ENCODE measurements around the gene OR10G4. TPM values are rescaled to one million over a fixed set of nuclear protein-coding genes. Genes with fewer than 3 reads are reported as not detected.

The OR10G4 gene
- total and polyA plus RNA-seq, 4 donors, result not detected

DNA sequence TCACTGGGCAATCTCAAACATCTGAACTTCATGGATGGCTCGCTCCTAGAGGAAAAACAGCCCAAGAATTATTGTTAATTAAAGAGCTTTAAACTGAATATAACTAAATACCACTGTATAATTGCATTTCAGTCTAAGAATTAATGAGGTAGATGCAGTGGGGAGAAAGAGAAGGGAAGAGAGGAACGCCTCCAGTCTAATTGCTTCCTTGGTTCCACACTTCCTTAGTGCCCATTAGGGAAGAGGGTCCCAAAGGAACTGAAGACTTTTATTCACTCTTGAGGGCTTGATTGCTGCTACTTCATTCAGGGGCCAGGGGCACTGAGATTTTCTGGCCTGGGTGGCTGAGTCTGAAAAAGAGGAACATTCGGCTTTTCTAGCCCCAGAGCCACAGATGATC, 40.2 kb downstream of the OR10G4 start:
- TF ChIP-seq RAD21 (IDR thresholded peaks at IDR 0.05) (no peak), JUND (IDR thresholded peaks at IDR 0.05) (no peak), HNF4G (IDR thresholded peaks at IDR 0.05) (no peak), TAF1 (conservative IDR thresholded peaks at IDR 0.05) (no peak), FOXA1 (IDR thresholded peaks at IDR 0.05) (no peak), NR2F2 (IDR thresholded peaks at IDR 0.05) (no peak), EGR1 (IDR thresholded peaks at IDR 0.05; ENCODE audit: low read depth in 2 of 2) (no peak), GABPA (IDR thresholded peaks at IDR 0.05 in 1 of 2, conservative IDR thresholded peaks at IDR 0.05 in 1 of 2) (no peak), YY1 (IDR thresholded peaks at IDR 0.05) (no peak), HNF4A (conservative IDR thresholded peaks at IDR 0.05) (no peak), SP1 (IDR thresholded peaks at IDR 0.05) (no peak), RXRA (IDR thresholded peaks at IDR 0.05) (no peak), FOXA2 (IDR thresholded peaks at IDR 0.05) (no peak)
- TF ChIP-seq, protein P1, sequence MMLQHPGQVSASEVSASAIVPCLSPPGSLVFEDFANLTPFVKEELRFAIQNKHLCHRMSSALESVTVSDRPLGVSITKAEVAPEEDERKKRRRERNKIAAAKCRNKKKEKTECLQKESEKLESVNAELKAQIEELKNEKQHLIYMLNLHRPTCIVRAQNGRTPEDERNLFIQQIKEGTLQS (IDR thresholded peaks at IDR 0.05), result no peak
- TF ChIP-seq, protein P2, sequence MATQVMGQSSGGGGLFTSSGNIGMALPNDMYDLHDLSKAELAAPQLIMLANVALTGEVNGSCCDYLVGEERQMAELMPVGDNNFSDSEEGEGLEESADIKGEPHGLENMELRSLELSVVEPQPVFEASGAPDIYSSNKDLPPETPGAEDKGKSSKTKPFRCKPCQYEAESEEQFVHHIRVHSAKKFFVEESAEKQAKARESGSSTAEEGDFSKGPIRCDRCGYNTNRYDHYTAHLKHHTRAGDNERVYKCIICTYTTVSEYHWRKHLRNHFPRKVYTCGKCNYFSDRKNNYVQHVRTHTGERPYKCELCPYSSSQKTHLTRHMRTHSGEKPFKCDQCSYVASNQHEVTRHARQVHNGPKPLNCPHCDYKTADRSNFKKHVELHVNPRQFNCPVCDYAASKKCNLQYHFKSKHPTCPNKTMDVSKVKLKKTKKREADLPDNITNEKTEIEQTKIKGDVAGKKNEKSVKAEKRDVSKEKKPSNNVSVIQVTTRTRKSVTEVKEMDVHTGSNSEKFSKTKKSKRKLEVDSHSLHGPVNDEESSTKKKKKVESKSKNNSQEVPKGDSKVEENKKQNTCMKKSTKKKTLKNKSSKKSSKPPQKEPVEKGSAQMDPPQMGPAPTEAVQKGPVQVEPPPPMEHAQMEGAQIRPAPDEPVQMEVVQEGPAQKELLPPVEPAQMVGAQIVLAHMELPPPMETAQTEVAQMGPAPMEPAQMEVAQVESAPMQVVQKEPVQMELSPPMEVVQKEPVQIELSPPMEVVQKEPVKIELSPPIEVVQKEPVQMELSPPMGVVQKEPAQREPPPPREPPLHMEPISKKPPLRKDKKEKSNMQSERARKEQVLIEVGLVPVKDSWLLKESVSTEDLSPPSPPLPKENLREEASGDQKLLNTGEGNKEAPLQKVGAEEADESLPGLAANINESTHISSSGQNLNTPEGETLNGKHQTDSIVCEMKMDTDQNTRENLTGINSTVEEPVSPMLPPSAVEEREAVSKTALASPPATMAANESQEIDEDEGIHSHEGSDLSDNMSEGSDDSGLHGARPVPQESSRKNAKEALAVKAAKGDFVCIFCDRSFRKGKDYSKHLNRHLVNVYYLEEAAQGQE (IDR thresholded peaks at IDR 0.05), result no peak
- TF ChIP-seq, protein P3, sequence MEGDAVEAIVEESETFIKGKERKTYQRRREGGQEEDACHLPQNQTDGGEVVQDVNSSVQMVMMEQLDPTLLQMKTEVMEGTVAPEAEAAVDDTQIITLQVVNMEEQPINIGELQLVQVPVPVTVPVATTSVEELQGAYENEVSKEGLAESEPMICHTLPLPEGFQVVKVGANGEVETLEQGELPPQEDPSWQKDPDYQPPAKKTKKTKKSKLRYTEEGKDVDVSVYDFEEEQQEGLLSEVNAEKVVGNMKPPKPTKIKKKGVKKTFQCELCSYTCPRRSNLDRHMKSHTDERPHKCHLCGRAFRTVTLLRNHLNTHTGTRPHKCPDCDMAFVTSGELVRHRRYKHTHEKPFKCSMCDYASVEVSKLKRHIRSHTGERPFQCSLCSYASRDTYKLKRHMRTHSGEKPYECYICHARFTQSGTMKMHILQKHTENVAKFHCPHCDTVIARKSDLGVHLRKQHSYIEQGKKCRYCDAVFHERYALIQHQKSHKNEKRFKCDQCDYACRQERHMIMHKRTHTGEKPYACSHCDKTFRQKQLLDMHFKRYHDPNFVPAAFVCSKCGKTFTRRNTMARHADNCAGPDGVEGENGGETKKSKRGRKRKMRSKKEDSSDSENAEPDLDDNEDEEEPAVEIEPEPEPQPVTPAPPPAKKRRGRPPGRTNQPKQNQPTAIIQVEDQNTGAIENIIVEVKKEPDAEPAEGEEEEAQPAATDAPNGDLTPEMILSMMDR (IDR thresholded peaks at IDR 0.05; ENCODE audit: low read depth, low read length, missing input control), result no peak
- TF ChIP-seq, protein P4, sequence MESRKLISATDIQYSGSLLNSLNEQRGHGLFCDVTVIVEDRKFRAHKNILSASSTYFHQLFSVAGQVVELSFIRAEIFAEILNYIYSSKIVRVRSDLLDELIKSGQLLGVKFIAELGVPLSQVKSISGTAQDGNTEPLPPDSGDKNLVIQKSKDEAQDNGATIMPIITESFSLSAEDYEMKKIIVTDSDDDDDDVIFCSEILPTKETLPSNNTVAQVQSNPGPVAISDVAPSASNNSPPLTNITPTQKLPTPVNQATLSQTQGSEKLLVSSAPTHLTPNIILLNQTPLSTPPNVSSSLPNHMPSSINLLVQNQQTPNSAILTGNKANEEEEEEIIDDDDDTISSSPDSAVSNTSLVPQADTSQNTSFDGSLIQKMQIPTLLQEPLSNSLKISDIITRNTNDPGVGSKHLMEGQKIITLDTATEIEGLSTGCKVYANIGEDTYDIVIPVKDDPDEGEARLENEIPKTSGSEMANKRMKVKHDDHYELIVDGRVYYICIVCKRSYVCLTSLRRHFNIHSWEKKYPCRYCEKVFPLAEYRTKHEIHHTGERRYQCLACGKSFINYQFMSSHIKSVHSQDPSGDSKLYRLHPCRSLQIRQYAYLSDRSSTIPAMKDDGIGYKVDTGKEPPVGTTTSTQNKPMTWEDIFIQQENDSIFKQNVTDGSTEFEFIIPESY (IDR thresholded peaks at IDR 0.05), result no peak
- TF ChIP-seq, protein P5, sequence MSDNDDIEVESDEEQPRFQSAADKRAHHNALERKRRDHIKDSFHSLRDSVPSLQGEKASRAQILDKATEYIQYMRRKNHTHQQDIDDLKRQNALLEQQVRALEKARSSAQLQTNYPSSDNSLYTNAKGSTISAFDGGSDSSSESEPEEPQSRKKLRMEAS (IDR thresholded peaks at IDR 0.05), result no peak
- no peak for DNase-seq (ENCODE audit: low spot score)
- Histone ChIP-seq H3K27ac (ENCODE audit: low read depth in 1 of 2, low read length in 2 of 2) (no peak overlapping the region), H3K4me3 (ENCODE audit: low read depth in 1 of 3, low read length in 3 of 3) (no peak overlapping the region), H3K27me3 (ENCODE audit: control insufficient read depth in 4 of 4, insufficient read depth in 4 of 4, low read length in 3 of 4) (no peaks in the 10 kb centered on the region), H3K9me3 (ENCODE audit: control insufficient read depth in 4 of 4, low read length in 3 of 4) (no peaks in the 10 kb centered on the region), H3K36me3 (ENCODE audit: control insufficient read depth in 4 of 4, insufficient read depth in 3 of 4, low read depth in 1 of 4, low read length in 3 of 4) (no peaks in the 10 kb centered on the region), H3K9ac (ENCODE audit: low read depth in 1 of 2, low read length in 2 of 2) (no peak overlapping the region), H3K4me1 (ENCODE audit: control insufficient read depth in 4 of 4, insufficient read depth in 4 of 4, low read length in 3 of 4) (no peaks in the 10 kb centered on the region)
- 86% methylated on average over 3 of the region's 3 CpGs for WGBS

Other genes starting within 250 kb of the OR10G4 start
- not detected for gene OR6M1, start 206.6 kb upstream of the OR10G4 start, total RNA-seq
- not detected for gene OR6M1, start 206.6 kb upstream of the OR10G4 start, polyA plus RNA-seq
- not detected for gene TMEM225, start 127.3 kb upstream of the OR10G4 start, total RNA-seq
- not detected for gene TMEM225, start 127.3 kb upstream of the OR10G4 start, polyA plus RNA-seq
- under 1 TPM in 1 of 2 donors, not detected in 1; 0.14 TPM for gene OR8D4, start 110.8 kb upstream of the OR10G4 start, total RNA-seq
- gene OR8D4, start 110.8 kb upstream of the OR10G4 start, polyA plus RNA-seq, result not detected
- gene OR4D5, start 73.4 kb upstream of the OR10G4 start, total RNA-seq, result under 1 TPM in 1 of 2 donors, not detected in 1; 0.19 TPM
- gene OR4D5, start 73.4 kb upstream of the OR10G4 start, polyA plus RNA-seq, result not detected
- not detected for gene OR6T1, start 69.2 kb upstream of the OR10G4 start, total RNA-seq
- gene OR6T1, start 69.2 kb upstream of the OR10G4 start, polyA plus RNA-seq, result not detected
- gene OR10S1, start 35.2 kb upstream of the OR10G4 start, total RNA-seq, result not detected
- not detected for gene OR10S1, start 35.2 kb upstream of the OR10G4 start, polyA plus RNA-seq
- gene OR10G6, start 17.8 kb upstream of the OR10G4 start, total RNA-seq, result not detected
- gene OR10G6, start 17.8 kb upstream of the OR10G4 start, polyA plus RNA-seq, result not detected
- not detected for gene OR10G9, start 10.0 kb downstream of the OR10G4 start, total RNA-seq
- not detected for gene OR10G9, start 10.0 kb downstream of the OR10G4 start, polyA plus RNA-seq
- gene OR10G8, start 13.8 kb downstream of the OR10G4 start, total RNA-seq, result not detected
- not detected for gene OR10G8, start 13.8 kb downstream of the OR10G4 start, polyA plus RNA-seq
- not detected for gene OR10G7, start 28.3 kb downstream of the OR10G4 start, total RNA-seq
- not detected for gene OR10G7, start 28.3 kb downstream of the OR10G4 start, polyA plus RNA-seq
- gene VWA5A, start 102.5 kb downstream of the OR10G4 start, total RNA-seq, result 1 to 10 TPM; 2.3 to 5.7 TPM
- gene VWA5A, start 102.5 kb downstream of the OR10G4 start, polyA plus RNA-seq, result 1 to 10 TPM; 3.4 to 4.0 TPM
- gene OR10D3, start 170.3 kb downstream of the OR10G4 start, total RNA-seq, result not detected
- not detected for gene OR10D3, start 170.3 kb downstream of the OR10G4 start, polyA plus RNA-seq
- gene OR8G1, start 228.1 kb downstream of the OR10G4 start, total RNA-seq, result not detected
- gene OR8G1, start 228.1 kb downstream of the OR10G4 start, polyA plus RNA-seq, result not detected
- not detected for gene OR8G5, start 243.4 kb downstream of the OR10G4 start, total RNA-seq
- gene OR8G5, start 243.4 kb downstream of the OR10G4 start, polyA plus RNA-seq, result not detected